ENCODE measurements around the gene KIAA1958. TPM values are rescaled to one million over a fixed set of nuclear protein-coding genes. Genes with fewer than 3 reads are reported as not detected.

KIAA1958 gene
- total and polyA plus RNA-seq, 4 donors, result 0.99 to 7.1 (median 3.3) TPM

DNA sequence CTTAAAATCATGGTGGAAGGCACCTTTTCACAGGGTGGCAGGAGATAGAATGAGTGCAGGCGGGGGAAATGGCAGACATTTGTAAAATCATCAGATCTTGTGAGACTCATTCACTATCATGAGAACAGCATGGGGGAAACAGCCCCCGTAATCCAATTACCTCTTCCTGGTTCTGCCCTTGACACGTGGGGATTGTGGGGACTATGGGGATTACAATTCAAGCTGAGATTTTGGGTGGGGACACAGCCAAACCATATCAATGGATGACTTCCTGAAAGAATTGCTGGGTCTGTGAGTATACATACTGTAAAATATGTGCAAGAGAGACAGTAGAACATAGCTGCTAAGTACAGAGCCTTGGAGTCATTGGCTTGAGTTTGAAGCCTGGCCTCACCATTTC is 47.0 kb downstream of the KIAA1958 start:
- Histone ChIP-seq H3K36me3 (ENCODE audit: control insufficient read depth in 4 of 4, insufficient read depth in 3 of 4, low read depth in 1 of 4, low read length in 3 of 4) (no peaks in the 10 kb centered on the region), H3K27me3 (ENCODE audit: control insufficient read depth in 4 of 4, insufficient read depth in 4 of 4, low read length in 3 of 4) (no peaks in the 10 kb centered on the region), H3K4me3 (ENCODE audit: low read depth in 1 of 3, low read length in 3 of 3) (no peak overlapping the region), H3K9ac (ENCODE audit: low read depth in 1 of 2, low read length in 2 of 2) (no peak overlapping the region), H3K4me1 (ENCODE audit: control insufficient read depth in 4 of 4, insufficient read depth in 4 of 4, low read length in 3 of 4) (peaks cover 3 to 10% (median 7%) of the 10 kb centered on the region in 4 donors), H3K27ac (ENCODE audit: low read depth in 1 of 2, low read length in 2 of 2) (no peak overlapping the region), H3K9me3 (ENCODE audit: control insufficient read depth in 4 of 4, low read length in 3 of 4) (no peaks in the 10 kb centered on the region)
- DNase-seq (ENCODE audit: low spot score), result no peak
- WGBS, result 92% methylated on average over 3 of the region's 3 CpGs
- TF ChIP-seq JUND (IDR thresholded peaks at IDR 0.05), result no peak
- TF ChIP-seq TAF1 (conservative IDR thresholded peaks at IDR 0.05), result no peak
- no peak for TF ChIP-seq FOXA1 (IDR thresholded peaks at IDR 0.05)
- no peak for TF ChIP-seq REST (IDR thresholded peaks at IDR 0.05)
- TF ChIP-seq HNF4A (conservative IDR thresholded peaks at IDR 0.05), result no peak
- TF ChIP-seq ZBTB33 (IDR thresholded peaks at IDR 0.05), result no peak
- no peak for TF ChIP-seq GABPA (IDR thresholded peaks at IDR 0.05 in 1 of 2, conservative IDR thresholded peaks at IDR 0.05 in 1 of 2)

- 0% methylated on average over 1 of the region's 1 CpG for WGBS
- Histone ChIP-seq H3K9ac (ENCODE audit: low read depth in 1 of 2, low read length in 2 of 2) (no peak overlapping the region), H3K36me3 (ENCODE audit: control insufficient read depth in 4 of 4, insufficient read depth in 3 of 4, low read depth in 1 of 4, low read length in 3 of 4) (no peaks in the 10 kb centered on the region), H3K27ac (ENCODE audit: low read depth in 1 of 2, low read length in 2 of 2) (no peak overlapping the region), H3K27me3 (ENCODE audit: control insufficient read depth in 4 of 4, insufficient read depth in 4 of 4, low read length in 3 of 4) (no peaks in the 10 kb centered on the region), H3K9me3 (ENCODE audit: control insufficient read depth in 4 of 4, low read length in 3 of 4) (no peaks in the 10 kb centered on the region), H3K4me1 (ENCODE audit: control insufficient read depth in 4 of 4, insufficient read depth in 4 of 4, low read length in 3 of 4) (peaks cover 3 to 10% (median 7%) of the 10 kb centered on the region in 4 donors), H3K4me3 (ENCODE audit: low read depth in 1 of 3, low read length in 3 of 3) (no peak overlapping the region)
- TF ChIP-seq FOXA2 (IDR thresholded peaks at IDR 0.05) (no peak), JUND (IDR thresholded peaks at IDR 0.05) (no peak)
- TF ChIP-seq, protein P1, sequence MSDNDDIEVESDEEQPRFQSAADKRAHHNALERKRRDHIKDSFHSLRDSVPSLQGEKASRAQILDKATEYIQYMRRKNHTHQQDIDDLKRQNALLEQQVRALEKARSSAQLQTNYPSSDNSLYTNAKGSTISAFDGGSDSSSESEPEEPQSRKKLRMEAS (IDR thresholded peaks at IDR 0.05), result no peak
- no peak for DNase-seq (ENCODE audit: low spot score)
These were observed 48.7 kb downstream of the KIAA1958 start for GRCh38 chr9:112535301-112535700.

GRCh38 chr9:112535811-112536210 is 49.2 kb downstream of the KIAA1958 start:
- no peak for DNase-seq (ENCODE audit: low spot score)
- whole genome bisulfite sequencing, result 87% methylated on average over 1 of the region's 1 CpG
- TF ChIP-seq FOXA1 (IDR thresholded peaks at IDR 0.05) (no peak), ZBTB33 (IDR thresholded peaks at IDR 0.05) (no peak), JUND (IDR thresholded peaks at IDR 0.05) (no peak), HNF4G (IDR thresholded peaks at IDR 0.05) (no peak), NR2F2 (IDR thresholded peaks at IDR 0.05) (no peak), TAF1 (conservative IDR thresholded peaks at IDR 0.05) (no peak), REST (IDR thresholded peaks at IDR 0.05) (no peak), RAD21 (IDR thresholded peaks at IDR 0.05) (no peak), YY1 (IDR thresholded peaks at IDR 0.05) (no peak), RXRA (IDR thresholded peaks at IDR 0.05) (no peak), HNF4A (conservative IDR thresholded peaks at IDR 0.05) (no peak)
- TF ChIP-seq, protein P1 (IDR thresholded peaks at IDR 0.05), result no peak
- TF ChIP-seq, protein P2, sequence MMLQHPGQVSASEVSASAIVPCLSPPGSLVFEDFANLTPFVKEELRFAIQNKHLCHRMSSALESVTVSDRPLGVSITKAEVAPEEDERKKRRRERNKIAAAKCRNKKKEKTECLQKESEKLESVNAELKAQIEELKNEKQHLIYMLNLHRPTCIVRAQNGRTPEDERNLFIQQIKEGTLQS (IDR thresholded peaks at IDR 0.05), result no peak

More at GRCh38 chr9:112535811-112536210, 49.2 kb downstream of the KIAA1958 start:
- Histone ChIP-seq H3K9me3 (ENCODE audit: control insufficient read depth in 4 of 4, low read length in 3 of 4) (no peaks in the 10 kb centered on the region), H3K27me3 (ENCODE audit: control insufficient read depth in 4 of 4, insufficient read depth in 4 of 4, low read length in 3 of 4) (no peaks in the 10 kb centered on the region), H3K4me3 (ENCODE audit: low read depth in 1 of 3, low read length in 3 of 3) (no peak overlapping the region), H3K27ac (ENCODE audit: low read depth in 1 of 2, low read length in 2 of 2) (no peak overlapping the region), H3K9ac (ENCODE audit: low read depth in 1 of 2, low read length in 2 of 2) (no peak overlapping the region), H3K36me3 (ENCODE audit: control insufficient read depth in 4 of 4, insufficient read depth in 3 of 4, low read depth in 1 of 4, low read length in 3 of 4) (no peaks in the 10 kb centered on the region), H3K4me1 (ENCODE audit: control insufficient read depth in 4 of 4, insufficient read depth in 4 of 4, low read length in 3 of 4) (peaks cover 3 to 10% (median 7%) of the 10 kb centered on the region in 4 donors)

Measured in liver (tissue), 9 donors.